Fibroblast of skin of left quadriceps (primary cell): ENCODE data around the gene BPHL.
"Not testable (repeated sequence)": the region's sequence is repeated elsewhere in the genome, so short reads cannot be mapped to it uniquely, and the experiment has no call there.

Source experiments
- DNase-seq, 2 experiments: peaks; one replicate each; pipeline ENCODE4 v3.0.0-alpha.2; 2013; ENCODE audit warnings: low read depth in 2 of 2

The BPHL gene

GRCh38 chr6:3156184-3157130 lies 37.9 kb downstream of the BPHL start:
- not testable (repeated sequence) for DNase-seq

- DNase-seq = peak; percentile 68 to 72
Observed at GRCh38 chr6:3157131-3157933, 38.8 kb downstream of the BPHL start, which contains the start of gene TUBB2A. Gene TUBB2A (minus strand): TSS chr6:3157544. CDS start chr6:3157463, 81 bp downstream.

GRCh38 chr6:3159805-3160781 lies 41.6 kb downstream of the BPHL start:
- no peak for DNase-seq

- no peak for DNase-seq
Observed at GRCh38 chr6:3162067-3162497, 43.6 kb downstream of the BPHL start.

GRCh38 chr6:3162565-3163247 lies 44.2 kb downstream of the BPHL start:
- peak in 1 of 2 experiments; percentile 37 for DNase-seq

- no peak for DNase-seq
Observed at GRCh38 chr6:3163248-3163594, 44.7 kb downstream of the BPHL start.

GRCh38 chr6:3164388-3164787 lies 45.9 kb downstream of the BPHL start:
- no peak for DNase-seq

GRCh38 chr6:3165631-3166534 lies 47.4 kb downstream of the BPHL start:
- DNase-seq = no peak

GRCh38 chr6:3166535-3167225 lies 48.2 kb downstream of the BPHL start:
- not testable (repeated sequence) for DNase-seq

GRCh38 chr6:3168046-3168445 lies 49.5 kb downstream of the BPHL start:
- not testable (repeated sequence) for DNase-seq

- not testable (repeated sequence) for DNase-seq
Observed at GRCh38 chr6:3170676-3171075, 52.2 kb downstream of the BPHL start.

GRCh38 chr6:3171313-3172175 lies 53.0 kb downstream of the BPHL start:
- DNase-seq = not testable (repeated sequence)

- DNase-seq = not testable (repeated sequence)
Observed at GRCh38 chr6:3172789-3173188, 54.3 kb downstream of the BPHL start.

- DNase-seq = not testable (repeated sequence)
Observed at GRCh38 chr6:3173636-3174089, 55.2 kb downstream of the BPHL start.

GRCh38 chr6:3175715-3176402 lies 57.3 kb downstream of the BPHL start:
- no peak for DNase-seq

- peak; percentile 61 to 63 for DNase-seq
Observed at GRCh38 chr6:3176562-3177355, 58.2 kb downstream of the BPHL start.
